GM20431 (cell line): ENCODE results near the gene PIP4K2B.
"Not testable (repeated sequence)": the region's sequence is repeated elsewhere in the genome, so short reads cannot be mapped to it uniquely, and the experiment has no call there.

ENCODE experiments used
- in situ Hi-C: fragments of 300-500 bp; cut with MseI, MboI; formaldehyde crosslinking; loops from one replicate; pipeline ENCODE4 v1.15.0; 2020; ENCODE audit warnings: low sequenced_read_pairs; ENCODE audit not compliant: unreplicated experiment

PIP4K2B gene

GRCh38 chr17:38732376-38733281, 66.7 kb downstream of the PIP4K2B start:
- in situ Hi-C loops: loop anchor here (10.0 kb wide), 1 partner anchor 48 kb away; no protein-coding TSS in a partner anchor

- in situ Hi-C loops: loop anchor here (10.0 kb wide), 1 partner anchor 47 kb away; no protein-coding TSS in a partner anchor
These were observed 67.6 kb downstream of the PIP4K2B start for GRCh38 chr17:38731526-38732294.

- in situ Hi-C loops: loop anchor here (10.0 kb wide), 1 partner anchor 46 kb away; no protein-coding TSS in a partner anchor
These were observed 68.6 kb downstream of the PIP4K2B start for GRCh38 chr17:38730526-38731379.

GRCh38 chr17:38729886-38730525, 69.3 kb downstream of the PIP4K2B start, which contains the start of gene CISD3:
CISD3 (plus strand) TSS chr17:38730341; CDS start chr17:38730359, 18 bp downstream.
- in situ Hi-C loops: loop anchor here (10.0 kb wide), 1 partner anchor 45 kb away; no protein-coding TSS in a partner anchor

- in situ Hi-C loops: no loop called here
These were observed 69.9 kb downstream of the PIP4K2B start for GRCh38 chr17:38729368-38729885.

GRCh38 chr17:38728290-38728831, 71.0 kb downstream of the PIP4K2B start:
- in situ Hi-C loops: no loop called here

GRCh38 chr17:38727736-38728135, 71.6 kb downstream of the PIP4K2B start:
- in situ Hi-C loops: no loop called here

GRCh38 chr17:38726145-38726544, 73.2 kb downstream of the PIP4K2B start:
- in situ Hi-C loops: not testable (repeated sequence)

- in situ Hi-C loops: no loop called here
These were observed 74.3 kb downstream of the PIP4K2B start for GRCh38 chr17:38725066-38725465.

GRCh38 chr17:38724337-38724988, 74.9 kb downstream of the PIP4K2B start:
- in situ Hi-C loops: no loop called here

- in situ Hi-C loops: no loop called here
These were observed 77.6 kb downstream of the PIP4K2B start for GRCh38 chr17:38721802-38722201.

- in situ Hi-C loops: no loop called here
These were observed 78.4 kb downstream of the PIP4K2B start for GRCh38 chr17:38720941-38721340.

- in situ Hi-C loops: no loop called here
These were observed 79.3 kb downstream of the PIP4K2B start for GRCh38 chr17:38719943-38720641.

- in situ Hi-C loops: no loop called here
These were observed 79.9 kb downstream of the PIP4K2B start for GRCh38 chr17:38719289-38719942.

- in situ Hi-C loops: no loop called here
These were observed 82.1 kb downstream of the PIP4K2B start for GRCh38 chr17:38717139-38717745.

GRCh38 chr17:38716368-38717005, 82.9 kb downstream of the PIP4K2B start:
- in situ Hi-C loops: no loop called here
